ENCODE results near the gene MYOZ1.

DNA sequence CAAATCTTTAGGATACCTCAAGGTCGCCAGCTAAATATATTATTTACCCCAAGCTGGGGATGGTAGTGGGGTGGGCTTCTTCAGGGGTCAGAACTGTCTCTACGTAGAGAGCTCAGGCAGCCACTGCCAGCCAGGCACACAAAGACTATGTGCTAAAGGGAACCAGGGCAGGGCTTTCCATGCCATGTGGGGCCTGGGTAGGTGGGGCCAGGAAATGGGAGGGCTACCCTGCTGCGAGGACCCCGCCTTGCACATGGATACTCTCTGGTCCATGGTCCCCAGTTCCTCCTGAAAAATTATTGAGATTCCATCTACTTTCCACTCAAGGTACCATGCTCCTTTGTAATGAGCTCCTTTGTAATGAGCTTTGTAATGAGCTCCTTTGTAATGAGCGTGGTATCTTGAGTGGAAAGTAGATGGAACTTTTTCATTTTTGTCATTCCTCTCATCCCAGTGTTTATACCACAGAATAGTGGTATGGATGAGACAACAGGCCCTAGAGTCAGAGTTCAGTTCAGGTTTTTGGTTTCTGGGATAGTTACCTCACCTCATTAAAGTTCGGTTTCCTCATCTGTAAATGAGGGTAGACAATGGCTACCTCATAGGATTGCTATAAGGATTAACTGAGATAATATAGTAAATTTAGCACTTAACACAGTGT, 8.7 kb upstream of the MYOZ1 start:
- TF ChIP-seq EP300 (IDR thresholded peaks at IDR 0.05), result no peak
- TF ChIP-seq, protein P1, sequence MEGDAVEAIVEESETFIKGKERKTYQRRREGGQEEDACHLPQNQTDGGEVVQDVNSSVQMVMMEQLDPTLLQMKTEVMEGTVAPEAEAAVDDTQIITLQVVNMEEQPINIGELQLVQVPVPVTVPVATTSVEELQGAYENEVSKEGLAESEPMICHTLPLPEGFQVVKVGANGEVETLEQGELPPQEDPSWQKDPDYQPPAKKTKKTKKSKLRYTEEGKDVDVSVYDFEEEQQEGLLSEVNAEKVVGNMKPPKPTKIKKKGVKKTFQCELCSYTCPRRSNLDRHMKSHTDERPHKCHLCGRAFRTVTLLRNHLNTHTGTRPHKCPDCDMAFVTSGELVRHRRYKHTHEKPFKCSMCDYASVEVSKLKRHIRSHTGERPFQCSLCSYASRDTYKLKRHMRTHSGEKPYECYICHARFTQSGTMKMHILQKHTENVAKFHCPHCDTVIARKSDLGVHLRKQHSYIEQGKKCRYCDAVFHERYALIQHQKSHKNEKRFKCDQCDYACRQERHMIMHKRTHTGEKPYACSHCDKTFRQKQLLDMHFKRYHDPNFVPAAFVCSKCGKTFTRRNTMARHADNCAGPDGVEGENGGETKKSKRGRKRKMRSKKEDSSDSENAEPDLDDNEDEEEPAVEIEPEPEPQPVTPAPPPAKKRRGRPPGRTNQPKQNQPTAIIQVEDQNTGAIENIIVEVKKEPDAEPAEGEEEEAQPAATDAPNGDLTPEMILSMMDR (IDR thresholded peaks at IDR 0.05), result no peak

Data from tibial nerve (tissue), 4 donors.